Measurements from ENCODE around the gene UMOD. TPM values are rescaled to one million over a fixed set of nuclear protein-coding genes. Genes with fewer than 3 reads are reported as not detected.

UMOD gene
- total RNA-seq, 1 experiment from 2014 or later, result not detected

GRCh38 chr16:20372701-20373100 is 20.2 kb upstream of the UMOD start:
- no peak for ATAC-seq
- no peak overlapping the region for H2AFZ ChIP-seq (ENCODE audit: low read length)
- no peaks in the 10 kb centered on the region for H3K9me2 ChIP-seq (replicated peaks; ENCODE audit: low read length)
- H3K4me2 ChIP-seq (ENCODE audit: low read length), result no peak overlapping the region
- H3K4me3 ChIP-seq (ENCODE audit: low read length), result no peak overlapping the region
- H3K79me2 ChIP-seq (ENCODE audit: low read length), result no peaks in the 10 kb centered on the region
- no TSS peak for BruUV-seq (replicated peaks)
- H3K9ac ChIP-seq (ENCODE audit: low read length), result no peak overlapping the region
- intact Hi-C loops (cut with micrococcal nuclease), result no loop called here
- no peaks in the 10 kb centered on the region for H3K36me3 ChIP-seq (ENCODE audit: low read depth, low read length)
- H3K27ac ChIP-seq (ENCODE audit: low read length), result no peak overlapping the region
- ChIA-PET CTCF (no interaction called here), POLR2A (ENCODE audit: unreplicated experiment) (no interaction called here)
- no peaks in the 10 kb centered on the region for H3K9me3 ChIP-seq (ENCODE audit: low read length)
- H3K27me3 ChIP-seq (ENCODE audit: low read length), result no peaks in the 10 kb centered on the region
- no peaks in the 10 kb centered on the region for H3K4me1 ChIP-seq (ENCODE audit: insufficient read depth, low read length)
- peak; percentile 48 for DNase-seq
- TF ChIP-seq EZH2phosphoT487 (IDR thresholded peaks at IDR 0.05; ENCODE audit: borderline replicate concordance, low read length), result no peak
- no peak for TF ChIP-seq EZH2 (IDR thresholded peaks at IDR 0.05; ENCODE audit: low read length, unreplicated experiment)
- TF ChIP-seq CTCF (conservative IDR thresholded peaks at IDR 0.05; ENCODE audit: low read depth, low read length), result no peak
- no peaks in the 10 kb centered on the region for H4K20me1 ChIP-seq (ENCODE audit: low read length)
- no peaks in the 10 kb centered on the region for H3F3A ChIP-seq (ENCODE audit: low read length, unreplicated experiment)

- H3K4me1 ChIP-seq (ENCODE audit: insufficient read depth, low read length), result no peaks in the 10 kb centered on the region
- no peak overlapping the region for H3K4me2 ChIP-seq (ENCODE audit: low read length)
- no peaks in the 10 kb centered on the region for H3K9me2 ChIP-seq (replicated peaks; ENCODE audit: low read length)
- no peaks in the 10 kb centered on the region for H3K79me2 ChIP-seq (ENCODE audit: low read length)
- no peak for TF ChIP-seq EZH2phosphoT487 (IDR thresholded peaks at IDR 0.05; ENCODE audit: borderline replicate concordance, low read length)
- no peak for TF ChIP-seq CTCF (conservative IDR thresholded peaks at IDR 0.05; ENCODE audit: low read depth, low read length)
- ATAC-seq (no peak), DNase-seq (no peak)
- intact Hi-C loops (cut with micrococcal nuclease), result no loop called here
- H3K9me3 ChIP-seq (ENCODE audit: low read length), result no peaks in the 10 kb centered on the region
- CTCF ChIA-PET, result no interaction called here
- H3K27me3 ChIP-seq (ENCODE audit: low read length), result no peaks in the 10 kb centered on the region
- H3K27ac ChIP-seq (ENCODE audit: low read length), result no peak overlapping the region
- no TSS peak for BruUV-seq (replicated peaks)
- no peak overlapping the region for H2AFZ ChIP-seq (ENCODE audit: low read length)
- no peak overlapping the region for H3K4me3 ChIP-seq (ENCODE audit: low read length)
- no peaks in the 10 kb centered on the region for H3F3A ChIP-seq (ENCODE audit: low read length, unreplicated experiment)
- POLR2A ChIA-PET (ENCODE audit: unreplicated experiment), result no interaction called here
- H3K9ac ChIP-seq (ENCODE audit: low read length), result no peak overlapping the region
- H3K36me3 ChIP-seq (ENCODE audit: low read depth, low read length), result no peaks in the 10 kb centered on the region
- H4K20me1 ChIP-seq (ENCODE audit: low read length), result no peaks in the 10 kb centered on the region
Measured at GRCh38 chr16:20369452-20370054, 17.0 kb upstream of the UMOD start.

- no peak overlapping the region for H3K27ac ChIP-seq (ENCODE audit: low read length)
- POLR2A ChIA-PET (ENCODE audit: unreplicated experiment), result no interaction called here
- TF ChIP-seq CTCF (conservative IDR thresholded peaks at IDR 0.05; ENCODE audit: low read depth, low read length) (no peak), EZH2phosphoT487 (IDR thresholded peaks at IDR 0.05; ENCODE audit: borderline replicate concordance, low read length) (no peak), EZH2 (IDR thresholded peaks at IDR 0.05; ENCODE audit: low read length, unreplicated experiment) (no peak)
- H3K27me3 ChIP-seq (ENCODE audit: low read length), result no peaks in the 10 kb centered on the region
- no peaks in the 10 kb centered on the region for H3K9me3 ChIP-seq (ENCODE audit: low read length)
- H3K4me3 ChIP-seq (ENCODE audit: low read length), result no peak overlapping the region
- no peak overlapping the region for H2AFZ ChIP-seq (ENCODE audit: low read length)
- H3K4me1 ChIP-seq (ENCODE audit: insufficient read depth, low read length), result no peaks in the 10 kb centered on the region
- intact Hi-C loops (cut with micrococcal nuclease), result no loop called here
- no peak for ATAC-seq
- H3K4me2 ChIP-seq (ENCODE audit: low read length), result no peak overlapping the region
- H3K79me2 ChIP-seq (ENCODE audit: low read length), result no peaks in the 10 kb centered on the region
- no peaks in the 10 kb centered on the region for H3K9me2 ChIP-seq (replicated peaks; ENCODE audit: low read length)
- no peaks in the 10 kb centered on the region for H3K36me3 ChIP-seq (ENCODE audit: low read depth, low read length)
- CTCF ChIA-PET, result no interaction called here
- no peaks in the 10 kb centered on the region for H4K20me1 ChIP-seq (ENCODE audit: low read length)
- no peak overlapping the region for H3K9ac ChIP-seq (ENCODE audit: low read length)
- no peak for DNase-seq
- H3F3A ChIP-seq (ENCODE audit: low read length, unreplicated experiment), result no peaks in the 10 kb centered on the region
- BruUV-seq (replicated peaks), result no TSS peak
Measured at GRCh38 chr16:20364051-20364450, 11.5 kb upstream of the UMOD start.
